ENCODE measurements around the gene WEE2. TPM values are rescaled to one million over a fixed set of nuclear protein-coding genes. Genes with fewer than 3 reads are reported as not detected.
A peak's percentile ranks its signal among the peaks of the same experiment; 100 is the strongest.
"Not testable (repeated sequence)": the region's sequence is repeated elsewhere in the genome, so short reads cannot be mapped to it uniquely, and the experiment has no call there.

Gene WEE2
- total and polyA plus RNA-seq, 9 of the 15 experiments (the other 6 are each of a cell fraction or from before 2014, with no cell fraction given) = not detected

- POLR2A ChIA-PET; BruUV-seq (replicated peaks): not testable (repeated sequence)
- TF ChIP-seq ZBTB33 (CRISPR knock-in tag; IDR thresholded peaks at IDR 0.05) (0 out of 2 replicates have a peak, but pooled peaks have one; percentile 41), ZNF445 (CRISPR knock-in tag; IDR thresholded peaks at IDR 0.05; ENCODE audit: low read depth) (0 out of 2 replicates have a peak, but pooled peaks have one; percentile 45), ZNF280A (IDR thresholded peaks at IDR 0.05; ENCODE audit: low read depth, partially characterized antibody) (peak; percentile 78), TRIM28 (IDR thresholded peaks at IDR 0.05) (peak; percentile 96), CHAMP1 (IDR thresholded peaks at IDR 0.05) (peak; percentile 96), ZNF280B (CRISPR knock-in tag; IDR thresholded peaks at IDR 0.05) (0 out of 2 replicates have a peak, but pooled peaks have one; percentile 31), ZEB2 (IDR thresholded peaks at IDR 0.05) (0 out of 2 replicates have a peak, but pooled peaks have one; percentile 32), CBX3 (IDR thresholded peaks at IDR 0.05; ENCODE audit: borderline replicate concordance in 1 of 2, low read length in 2 of 2) (peak in 1 of 2 experiments; percentile 87; a peak in 1 of 3 replicates), CBX1 (IDR thresholded peaks at IDR 0.05; ENCODE audit: low read depth) (peak; percentile 92), CBX5 (IDR thresholded peaks at IDR 0.05; ENCODE audit: borderline replicate concordance, low read depth) (peak; percentile 93), CC2D1A (IDR thresholded peaks at IDR 0.05) (peak; percentile 70; the same call in 1 of the 2 replicates), POLR2A (conservative IDR thresholded peaks at IDR 0.05) (0 out of 2 replicates have a peak, but pooled peaks have one; percentile 3), TRIM24 (IDR thresholded peaks at IDR 0.05) (peak in 1 of 2 experiments; percentile 41; a peak in 1 of 4 replicates)
These were observed 43.8 kb downstream of the WEE2 start for GRCh38 chr7:141751904-141752303.

More at GRCh38 chr7:141751904-141752303, 43.8 kb downstream of the WEE2 start:
- CTCF ChIA-PET (ENCODE audit: low intra/inter-chr PET ratio); FAIRE-seq; H4K20me1 ChIP-seq (replicated peaks; ENCODE audit: control insufficient read depth, insufficient read depth, low read length); H3K79me2 ChIP-seq (ENCODE audit: control insufficient read depth, insufficient read depth, low read length); H3K27me3 ChIP-seq (ENCODE audit: control insufficient read depth in 2 of 2, insufficient read depth in 2 of 2, low read length in 2 of 2); H3K9me1 ChIP-seq (ENCODE audit: control insufficient read depth, insufficient read depth, low read length); in situ Hi-C loops (cut with MboI); H3K4me2 ChIP-seq (ENCODE audit: insufficient read depth, low read length); H3K27ac ChIP-seq (ENCODE audit: extremely low read depth, low read depth, low read length); H2AFZ ChIP-seq (ENCODE audit: low read depth, low read length); H3K4me1 ChIP-seq (replicated peaks in 1 of 2; ENCODE audit: control insufficient read depth in 2 of 2, insufficient read depth in 2 of 2, low read length in 2 of 2); H3K4me3 ChIP-seq; ATAC-seq; H3K9ac ChIP-seq (ENCODE audit: insufficient read depth in 1 of 2, low read depth in 2 of 2, low read length in 2 of 2): not testable (repeated sequence)
- peaks cover 98% of the 10 kb centered on the region for H3K36me3 ChIP-seq (ENCODE audit: control insufficient read depth, insufficient read depth, low read length)
- DNase-seq (ENCODE audit: extremely low read depth in 1 of 4, low spot score in 3 of 4) = peak in 1 of 4 experiments; percentile 48
- over 99% methylated on average over 10 of the region's 10 CpGs for WGBS (ENCODE audit: insufficient coverage, low coverage, missing lambda C conversion rate)
- H3K9me3 ChIP-seq (replicated peaks; ENCODE audit: control insufficient read depth, insufficient read depth, low read depth, low read length) = peaks cover 32% of the 10 kb centered on the region
- intact Hi-C loops (cut with micrococcal nuclease) = loop anchor here (10.0 kb wide), 1 partner anchor 223 kb away; the partner anchor contains the start of gene TAS2R38

All from K562 (cell line).